ENCODE measurements around the gene ERF. TPM values are rescaled to one million over a fixed set of nuclear protein-coding genes. Genes with fewer than 3 reads are reported as not detected.
A peak's percentile ranks its signal among the peaks of the same experiment; 100 is the strongest.

The ERF gene
- total RNA-seq, 1 donor from 2014 or later = 33.5 TPM

DNA sequence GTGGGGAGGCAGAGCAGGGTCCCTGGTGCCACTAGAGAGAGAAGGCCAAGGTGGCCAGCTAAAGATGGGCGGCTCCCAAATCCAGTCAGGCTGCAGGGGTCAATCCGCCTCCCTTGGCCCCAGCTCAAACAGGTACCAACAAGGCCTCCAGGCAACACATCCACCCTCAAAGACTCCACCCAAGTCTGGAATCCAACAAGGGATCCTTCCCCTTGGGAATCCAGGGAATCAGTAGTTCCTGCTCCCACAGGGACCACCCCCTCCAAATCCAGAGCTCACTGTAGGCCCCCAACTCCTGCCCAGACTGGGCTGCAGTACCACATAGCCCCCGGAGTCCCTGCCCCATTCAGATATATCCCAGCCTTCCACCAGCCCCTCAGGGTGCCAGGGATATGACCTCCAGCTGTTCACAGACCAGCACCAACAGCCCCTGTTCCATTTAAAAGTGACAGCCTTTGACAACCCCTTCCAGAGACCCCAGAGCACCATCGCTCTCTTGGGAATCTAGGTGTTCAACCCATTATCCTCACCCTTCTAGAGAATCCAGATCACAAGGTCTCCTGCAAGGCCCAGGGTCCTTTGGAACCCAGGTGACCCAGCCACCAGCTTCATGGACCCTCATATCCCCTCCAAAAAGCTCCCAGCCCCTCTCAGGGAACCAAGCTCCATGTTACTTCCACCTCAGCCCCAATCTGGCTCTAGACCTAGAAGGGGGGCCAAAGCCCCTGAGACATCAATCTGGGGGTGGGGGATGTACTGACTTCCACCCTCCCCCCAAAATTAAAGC lies 3.2 kb downstream of the ERF start:
- intact Hi-C loops (cut with micrococcal nuclease) = loop anchor here (5.0 kb wide), 1 partner anchor 36 kb away; no protein-coding TSS in a partner anchor
- peak overlapping the region; percentile 99 for H3K27ac ChIP-seq (replicated peaks)
- DNase-seq = no peak
- H3K9me3 ChIP-seq (replicated peaks) = no peaks in the 10 kb centered on the region
- peaks cover 20% of the 10 kb centered on the region for H3K36me3 ChIP-seq
- peaks cover 97% of the 10 kb centered on the region for H3K4me1 ChIP-seq
- no peaks in the 10 kb centered on the region for H3K27me3 ChIP-seq (ENCODE audit: low read depth)
- peak overlapping the region; percentile 97 for H3K4me3 ChIP-seq
- TF ChIP-seq, protein P1, sequence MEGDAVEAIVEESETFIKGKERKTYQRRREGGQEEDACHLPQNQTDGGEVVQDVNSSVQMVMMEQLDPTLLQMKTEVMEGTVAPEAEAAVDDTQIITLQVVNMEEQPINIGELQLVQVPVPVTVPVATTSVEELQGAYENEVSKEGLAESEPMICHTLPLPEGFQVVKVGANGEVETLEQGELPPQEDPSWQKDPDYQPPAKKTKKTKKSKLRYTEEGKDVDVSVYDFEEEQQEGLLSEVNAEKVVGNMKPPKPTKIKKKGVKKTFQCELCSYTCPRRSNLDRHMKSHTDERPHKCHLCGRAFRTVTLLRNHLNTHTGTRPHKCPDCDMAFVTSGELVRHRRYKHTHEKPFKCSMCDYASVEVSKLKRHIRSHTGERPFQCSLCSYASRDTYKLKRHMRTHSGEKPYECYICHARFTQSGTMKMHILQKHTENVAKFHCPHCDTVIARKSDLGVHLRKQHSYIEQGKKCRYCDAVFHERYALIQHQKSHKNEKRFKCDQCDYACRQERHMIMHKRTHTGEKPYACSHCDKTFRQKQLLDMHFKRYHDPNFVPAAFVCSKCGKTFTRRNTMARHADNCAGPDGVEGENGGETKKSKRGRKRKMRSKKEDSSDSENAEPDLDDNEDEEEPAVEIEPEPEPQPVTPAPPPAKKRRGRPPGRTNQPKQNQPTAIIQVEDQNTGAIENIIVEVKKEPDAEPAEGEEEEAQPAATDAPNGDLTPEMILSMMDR (IDR thresholded peaks at IDR 0.05; ENCODE audit: borderline replicate concordance) = no peak

DNA sequence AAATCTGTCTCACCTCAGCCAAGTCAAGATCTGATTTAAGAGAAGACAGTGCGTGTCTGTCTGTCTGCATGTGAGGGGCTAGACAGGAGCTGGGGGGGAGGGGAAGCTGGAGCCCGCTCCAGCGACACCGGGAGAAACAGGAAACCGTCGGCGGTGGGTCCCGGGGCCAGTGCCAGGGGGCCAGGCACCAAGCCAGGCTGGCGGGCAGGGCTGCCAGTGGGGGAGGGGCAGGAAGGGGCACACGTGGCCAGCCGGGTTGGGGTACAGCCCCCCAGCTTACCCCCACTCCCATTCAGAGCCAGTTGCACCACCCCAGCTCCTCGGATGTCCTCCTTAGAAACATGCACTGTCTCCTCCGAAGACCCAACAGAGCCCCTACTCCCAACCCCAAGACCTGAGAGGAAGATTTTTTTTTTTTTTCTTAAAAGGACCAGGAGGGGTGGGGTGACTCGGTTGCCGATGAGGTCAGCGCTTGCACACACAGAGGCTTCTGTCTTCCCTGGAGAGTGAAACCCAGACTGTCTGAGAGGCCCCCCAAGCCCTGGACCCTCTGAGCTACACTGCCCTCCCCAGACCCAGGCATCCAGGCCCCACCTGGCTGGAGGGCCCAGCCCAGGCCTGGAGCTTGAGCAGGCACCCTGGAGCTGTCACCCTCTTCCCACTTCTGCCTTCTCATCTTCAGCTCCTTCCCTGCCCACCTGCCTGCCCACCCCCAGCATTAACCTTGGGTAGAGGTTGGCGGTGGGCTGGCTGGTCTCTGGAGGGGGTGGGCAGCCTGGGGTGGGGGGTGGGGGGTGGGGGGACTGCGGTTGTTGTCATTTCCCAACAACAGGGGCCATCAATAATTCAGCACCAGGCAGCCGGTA lies 4.0 kb downstream of the ERF start:
- Histone ChIP-seq H3K27ac (replicated peaks) (peak overlapping the region; percentile 99), H3K4me1 (peaks cover 97% of the 10 kb centered on the region), H3K27me3 (ENCODE audit: low read depth) (no peaks in the 10 kb centered on the region), H3K36me3 (peaks cover 20% of the 10 kb centered on the region), H3K9me3 (replicated peaks) (no peaks in the 10 kb centered on the region), H3K4me3 (peak overlapping the region; percentile 97)
- intact Hi-C loops (cut with micrococcal nuclease) = loop anchor here (5.0 kb wide), 1 partner anchor 36 kb away; no protein-coding TSS in a partner anchor
- peak; percentile 46 for DNase-seq
- TF ChIP-seq, protein P1 (IDR thresholded peaks at IDR 0.05; ENCODE audit: borderline replicate concordance) = no peak

DNA sequence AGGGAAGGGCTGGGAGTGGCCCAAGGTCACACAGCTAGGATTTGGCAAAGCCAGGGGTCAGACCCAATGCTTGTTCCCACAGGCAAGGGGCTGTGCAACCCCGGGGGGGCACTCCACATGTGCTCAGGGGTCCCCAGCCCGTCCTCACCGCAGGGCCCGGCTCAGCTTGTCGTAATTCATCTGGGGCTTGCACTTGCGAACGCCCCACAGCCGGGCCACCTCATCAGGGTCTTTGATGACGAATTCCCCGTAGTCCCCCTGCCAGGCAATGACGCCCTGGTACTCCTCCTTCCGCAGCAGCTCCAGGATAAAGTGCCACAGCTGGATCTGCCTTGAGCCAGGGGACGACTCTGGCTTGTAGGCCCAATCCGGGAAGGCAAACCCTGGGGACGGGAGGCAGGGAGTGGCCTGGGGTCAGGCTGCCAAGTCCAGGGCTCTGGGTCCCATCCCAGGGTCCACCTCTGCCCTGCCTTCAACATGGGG lies 4.7 kb downstream of the ERF start:
- TF ChIP-seq, protein P1 (IDR thresholded peaks at IDR 0.05; ENCODE audit: borderline replicate concordance) = no peak
- peak overlapping the region; percentile 97 for H3K4me3 ChIP-seq
- intact Hi-C loops (cut with micrococcal nuclease) = loop anchor here (5.0 kb wide), 1 partner anchor 37 kb away; no protein-coding TSS in a partner anchor

DNA sequence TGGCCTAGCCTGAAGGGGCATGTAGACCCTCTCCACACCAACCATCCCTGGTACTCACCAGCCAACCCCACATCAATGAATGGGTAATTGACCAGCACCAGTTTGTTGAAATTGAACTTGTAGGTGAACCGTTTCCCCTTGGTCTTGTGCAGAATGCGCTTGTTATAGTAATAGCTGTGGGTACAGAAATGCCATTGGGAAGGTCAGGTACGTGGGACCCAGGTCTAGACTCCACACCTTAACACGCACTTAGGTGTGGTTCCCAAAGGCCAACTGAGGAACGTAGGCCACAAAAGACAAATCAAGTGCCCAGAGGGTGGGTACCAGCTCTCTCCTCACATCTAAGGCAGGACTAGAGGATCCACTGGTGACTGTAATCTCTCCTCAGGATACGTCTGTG lies 5.2 kb downstream of the ERF start:
- intact Hi-C loops (cut with micrococcal nuclease) = loop anchor here (5.0 kb wide), 1 partner anchor 38 kb away; no protein-coding TSS in a partner anchor
- TF ChIP-seq, protein P1 (IDR thresholded peaks at IDR 0.05; ENCODE audit: borderline replicate concordance) = no peak
- DNase-seq = no peak
- Histone ChIP-seq H3K9me3 (replicated peaks) (no peaks in the 10 kb centered on the region), H3K4me1 (peaks cover 99% of the 10 kb centered on the region), H3K27me3 (ENCODE audit: low read depth) (no peaks in the 10 kb centered on the region), H3K27ac (replicated peaks) (peak overlapping the region; percentile 99), H3K4me3 (peak overlapping the region; percentile 97), H3K36me3 (peaks cover 20% of the 10 kb centered on the region)

More for the DNA sequence above, 4.7 kb downstream of the ERF start:
- Histone ChIP-seq H3K27me3 (ENCODE audit: low read depth) (no peaks in the 10 kb centered on the region), H3K27ac (replicated peaks) (peak overlapping the region; percentile 99), H3K4me1 (peaks cover 97% of the 10 kb centered on the region), H3K36me3 (peaks cover 20% of the 10 kb centered on the region), H3K9me3 (replicated peaks) (no peaks in the 10 kb centered on the region)
- no peak for DNase-seq

DNA sequence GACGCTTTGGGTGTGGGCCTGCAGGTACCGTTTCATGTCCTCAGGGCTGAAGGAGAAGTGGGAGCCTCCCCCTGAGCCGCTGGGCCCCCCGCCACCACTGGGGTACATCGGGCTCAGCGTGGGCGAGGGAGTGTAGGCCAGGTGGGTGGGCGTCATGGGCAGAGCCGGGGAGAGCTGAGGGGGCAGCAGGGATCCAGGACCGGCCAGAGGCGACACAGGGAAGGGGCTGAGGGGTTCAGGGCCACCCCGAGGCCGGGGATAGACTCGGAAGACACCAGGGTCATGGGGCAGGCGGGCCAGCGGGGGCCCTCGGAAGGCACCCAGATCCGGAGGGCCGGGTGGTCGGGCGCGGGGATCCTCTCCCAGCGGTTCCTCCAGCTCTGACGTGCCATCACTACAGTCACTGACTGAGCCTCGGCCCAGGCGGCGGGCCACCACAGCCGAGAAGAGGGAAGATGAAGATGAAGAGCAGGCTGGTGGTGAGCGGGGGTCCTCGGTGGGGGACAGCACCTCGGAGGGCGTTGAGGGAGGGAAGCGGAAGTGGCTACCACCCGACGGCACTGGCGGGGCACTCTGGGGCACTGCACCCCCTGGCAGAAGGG lies 5.7 kb downstream of the ERF start:
- no peak overlapping the region for H3K4me3 ChIP-seq
- H3K9me3 ChIP-seq (replicated peaks) = no peaks in the 10 kb centered on the region
- TF ChIP-seq, protein P1 (IDR thresholded peaks at IDR 0.05; ENCODE audit: borderline replicate concordance) = no peak
- no peaks in the 10 kb centered on the region for H3K27me3 ChIP-seq (ENCODE audit: low read depth)
- peaks cover 20% of the 10 kb centered on the region for H3K36me3 ChIP-seq
- DNase-seq = no peak
- H3K4me1 ChIP-seq = peaks cover 94% of the 10 kb centered on the region
- H3K27ac ChIP-seq (replicated peaks) = peak overlapping the region; percentile 99
- intact Hi-C loops (cut with micrococcal nuclease) = no loop called here
